ENCODE data around the gene CCDC78. TPM values are rescaled to one million over a fixed set of nuclear protein-coding genes. Genes with fewer than 3 reads are reported as not detected.
A peak's percentile ranks its signal among the peaks of the same experiment; 100 is the strongest.

CCDC78 gene
- total and polyA plus RNA-seq, 2 of the 4 experiments (the other 2 are of a cell fraction) = 0.54 to 4.6 TPM

GRCh38 chr16:725463-726187 lies 618 bp downstream of the CCDC78 start:
- Histone ChIP-seq H2BK120ac (ENCODE audit: low read depth, low read length) (no peak overlapping the region), H4K5ac (ENCODE audit: low read depth, low read length) (no peak overlapping the region), H3K36me3 (ENCODE audit: control insufficient read depth, insufficient read depth, low read length) (peaks cover 3% of the 10 kb centered on the region; the same call in 1 of the 2 replicates), H2AFZ (replicated peaks; ENCODE audit: low read length, poor library complexity) (no peak overlapping the region), H3K9me3 (ENCODE audit: control insufficient read depth, insufficient read depth, low read length) (no peaks in the 10 kb centered on the region), H2BK5ac (ENCODE audit: low read depth, low read length, poor library complexity, severe bottlenecking) (no peak overlapping the region), H3K23ac (ENCODE audit: low read depth, low read length) (no peak overlapping the region), H4K91ac (ENCODE audit: insufficient read depth, low read depth, low read length) (no peak overlapping the region), H3K9ac (ENCODE audit: low read depth, low read length) (no peak overlapping the region), H3K4me3 (ENCODE audit: insufficient read depth, low read depth, low read length) (no peak overlapping the region), H3K56ac (ENCODE audit: extremely low read depth, insufficient read depth, low read length) (no peak overlapping the region), H2AK5ac (ENCODE audit: low read depth, low read length) (no peak overlapping the region), H2AK9ac (replicated peaks; ENCODE audit: low read depth, low read length, poor library complexity) (peak overlapping the region; percentile 93), H2BK15ac (ENCODE audit: low read depth, low read length) (no peak overlapping the region), H3K79me1 (ENCODE audit: low read depth in 1 of 2, low read length in 2 of 2) (peaks cover 0 to 5% of the 10 kb centered on the region in 2 experiments; a peak in 1 of 4 replicates), H3K4ac (ENCODE audit: low read depth, low read length) (no peak overlapping the region), H4K8ac (ENCODE audit: low read depth in 2 of 2, low read length in 2 of 2) (no peak overlapping the region), H3K4me1 (ENCODE audit: control insufficient read depth, insufficient read depth, low read length) (peaks cover 12% of the 10 kb centered on the region), H3K18ac (ENCODE audit: low read depth, low read length) (no peak overlapping the region), H3K4me2 (ENCODE audit: low read depth, low read length) (no peak overlapping the region), H3K27ac (ENCODE audit: insufficient read depth, low read length) (no peak overlapping the region), H2BK20ac (ENCODE audit: low read depth, low read length) (no peak overlapping the region), H3K27me3 (ENCODE audit: control insufficient read depth, insufficient read depth, low read length) (no peaks in the 10 kb centered on the region), H3K9me1 (ENCODE audit: insufficient read depth, low read length) (peaks cover 2% of the 10 kb centered on the region; the same call in 1 of the 2 replicates), H3K14ac (replicated peaks; ENCODE audit: low read depth, low read length) (no peak overlapping the region), H4K20me1 (ENCODE audit: insufficient read depth, low read length) (peaks cover 4% of the 10 kb centered on the region)
- no peak for ATAC-seq (ENCODE audit: low read depth)
- CTCF ChIA-PET = no interaction called here
- dilution Hi-C loops (cut with HindIII; ENCODE audit: low sequenced_read_pairs, unreplicated experiment) = no loop called here
- intact Hi-C loops (cut with micrococcal nuclease) = loop anchor here (5.0 kb wide), 1 partner anchor 62 kb away; the partner anchor contains the start of genes CHTF18 and RPUSD1
- no peak for DNase-seq
- POLR2A ChIA-PET (ENCODE audit: unreplicated experiment) = no interaction called here
- in situ Hi-C loops (cut with MboI; ENCODE audit: low sequenced_read_pairs) = no loop called here
- no TSS peak for BruUV-seq (replicated peaks)
- WGBS, 2 experiments (ENCODE audit: extremely low coverage in 2 of 2, insufficient read length in 1 of 2) = 86% methylated on average over 15 of the region's 23 CpGs; no CpG with 5 or more reads in 1 of the 2 experiments
- TF ChIP-seq MAFK (IDR thresholded peaks at IDR 0.05; ENCODE audit: low read depth, low read length) = no peak
- no peak for TF ChIP-seq RAD21 (IDR thresholded peaks at IDR 0.05; ENCODE audit: low read length)
- TF ChIP-seq POLR2A (IDR thresholded peaks at IDR 0.05; ENCODE audit: low read depth, low read length) = no peak
- no peak for TF ChIP-seq NFE2L2 (IDR thresholded peaks at IDR 0.05; ENCODE audit: low read depth, low read length)
- TF ChIP-seq CEBPB (IDR thresholded peaks at IDR 0.05; ENCODE audit: low read depth, low read length) = no peak
- TF ChIP-seq MXI1 (IDR thresholded peaks at IDR 0.05; ENCODE audit: borderline replicate concordance, low read depth, low read length) = no peak
- TF ChIP-seq RFX5 (IDR thresholded peaks at IDR 0.05; ENCODE audit: low read depth, low read length) = no peak
- no peak for TF ChIP-seq MAZ (IDR thresholded peaks at IDR 0.05; ENCODE audit: borderline replicate concordance, low read depth, low read length)
- no peak for TF ChIP-seq FOS (IDR thresholded peaks at IDR 0.05; ENCODE audit: low read depth, low read length)
- TF ChIP-seq SMC3 (IDR thresholded peaks at IDR 0.05; ENCODE audit: low read depth, low read length) = no peak
- TF ChIP-seq RCOR1 (IDR thresholded peaks at IDR 0.05; ENCODE audit: insufficient replicate concordance, low read length) = no peak
- TF ChIP-seq ELK1 (IDR thresholded peaks at IDR 0.05; ENCODE audit: borderline replicate concordance, low read depth, low read length) = no peak
- TF ChIP-seq CHD1 (IDR thresholded peaks at IDR 0.05; ENCODE audit: low read depth, low read length) = no peak
- TF ChIP-seq BHLHE40 (IDR thresholded peaks at IDR 0.05; ENCODE audit: low read depth, low read length) = no peak
- TF ChIP-seq, protein P1, sequence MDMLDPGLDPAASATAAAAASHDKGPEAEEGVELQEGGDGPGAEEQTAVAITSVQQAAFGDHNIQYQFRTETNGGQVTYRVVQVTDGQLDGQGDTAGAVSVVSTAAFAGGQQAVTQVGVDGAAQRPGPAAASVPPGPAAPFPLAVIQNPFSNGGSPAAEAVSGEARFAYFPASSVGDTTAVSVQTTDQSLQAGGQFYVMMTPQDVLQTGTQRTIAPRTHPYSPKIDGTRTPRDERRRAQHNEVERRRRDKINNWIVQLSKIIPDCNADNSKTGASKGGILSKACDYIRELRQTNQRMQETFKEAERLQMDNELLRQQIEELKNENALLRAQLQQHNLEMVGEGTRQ (IDR thresholded peaks at IDR 0.05; ENCODE audit: low read depth, low read length) = no peak

All from IMR-90 (cell line).